ENCODE data around the gene CASQ2. TPM values are rescaled to one million over a fixed set of nuclear protein-coding genes. Genes with fewer than 3 reads are reported as not detected.
A peak's percentile ranks its signal among the peaks of the same experiment; 100 is the strongest.

The CASQ2 gene
- total and polyA plus RNA-seq, 8 donors = 0.32 to 4.8 (median 0.65) TPM

DNA sequence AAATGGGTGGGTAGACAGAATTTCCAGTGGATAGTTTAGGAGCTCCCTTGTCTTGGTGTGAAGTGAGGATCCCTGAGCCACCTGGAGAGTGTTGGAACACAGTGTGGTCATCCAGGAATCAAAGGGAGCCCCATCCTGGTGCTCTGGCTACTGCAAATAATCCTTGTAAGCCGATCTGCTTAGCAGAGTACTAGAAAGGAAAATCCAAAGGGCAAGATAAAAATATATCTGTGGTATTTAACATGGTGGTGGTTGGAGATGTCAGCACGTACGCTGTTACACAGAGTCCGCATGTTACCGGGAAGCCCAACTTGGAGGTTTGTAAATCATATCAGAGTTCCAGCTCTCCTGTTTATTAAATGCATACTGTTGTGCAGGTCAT lies 87.8 kb downstream of the CASQ2 start:
- H3K36me3 ChIP-seq = peaks cover 0 to 20% of the 10 kb centered on the region in 2 donors
- peaks cover 0 to 4% of the 10 kb centered on the region in 2 donors for H3K4me1 ChIP-seq
- no peaks in the 10 kb centered on the region for H3K9me3 ChIP-seq
- no peak overlapping the region for H3K4me3 ChIP-seq
- DNase-seq (no peak), ATAC-seq (no peak)
- intact Hi-C loops (cut with DNase I) = no loop called here
- TF ChIP-seq, protein P1, sequence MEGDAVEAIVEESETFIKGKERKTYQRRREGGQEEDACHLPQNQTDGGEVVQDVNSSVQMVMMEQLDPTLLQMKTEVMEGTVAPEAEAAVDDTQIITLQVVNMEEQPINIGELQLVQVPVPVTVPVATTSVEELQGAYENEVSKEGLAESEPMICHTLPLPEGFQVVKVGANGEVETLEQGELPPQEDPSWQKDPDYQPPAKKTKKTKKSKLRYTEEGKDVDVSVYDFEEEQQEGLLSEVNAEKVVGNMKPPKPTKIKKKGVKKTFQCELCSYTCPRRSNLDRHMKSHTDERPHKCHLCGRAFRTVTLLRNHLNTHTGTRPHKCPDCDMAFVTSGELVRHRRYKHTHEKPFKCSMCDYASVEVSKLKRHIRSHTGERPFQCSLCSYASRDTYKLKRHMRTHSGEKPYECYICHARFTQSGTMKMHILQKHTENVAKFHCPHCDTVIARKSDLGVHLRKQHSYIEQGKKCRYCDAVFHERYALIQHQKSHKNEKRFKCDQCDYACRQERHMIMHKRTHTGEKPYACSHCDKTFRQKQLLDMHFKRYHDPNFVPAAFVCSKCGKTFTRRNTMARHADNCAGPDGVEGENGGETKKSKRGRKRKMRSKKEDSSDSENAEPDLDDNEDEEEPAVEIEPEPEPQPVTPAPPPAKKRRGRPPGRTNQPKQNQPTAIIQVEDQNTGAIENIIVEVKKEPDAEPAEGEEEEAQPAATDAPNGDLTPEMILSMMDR (IDR thresholded peaks at IDR 0.05) = no peak
- no peaks in the 10 kb centered on the region for H3K27me3 ChIP-seq
- H3K27ac ChIP-seq = no peak overlapping the region

DNA sequence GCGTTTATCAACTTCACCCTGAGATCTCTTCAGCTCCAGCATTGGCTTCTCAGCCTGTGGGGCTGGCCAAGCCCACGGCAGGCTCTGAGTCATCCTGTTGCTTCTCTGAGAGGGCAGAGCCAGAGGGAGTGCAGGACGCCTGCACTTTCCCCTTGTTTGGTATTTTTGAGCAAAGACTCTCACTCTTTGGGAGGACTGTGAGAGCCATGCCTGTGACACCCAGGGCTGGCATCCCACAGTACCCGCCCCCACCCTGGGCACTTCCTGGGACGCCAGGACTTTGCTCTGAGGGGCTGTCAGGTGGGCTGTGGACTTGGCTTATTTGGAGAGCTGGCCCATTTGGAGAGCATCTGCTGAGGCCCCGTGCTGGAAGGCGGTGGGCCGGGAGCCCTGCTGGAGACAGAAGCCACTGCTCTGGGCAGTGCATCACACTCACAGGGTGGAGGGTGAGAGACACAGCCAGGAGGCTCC lies 89.3 kb downstream of the CASQ2 start:
- intact Hi-C loops (cut with DNase I) = no loop called here
- TF ChIP-seq, protein P1 (IDR thresholded peaks at IDR 0.05) = no peak
- Histone ChIP-seq H3K27me3 (no peaks in the 10 kb centered on the region), H3K27ac (peak overlapping the region in 1 of 2 donors; percentile 51), H3K4me1 (peaks cover 0 to 4% of the 10 kb centered on the region in 2 donors), H3K36me3 (peaks cover 0 to 5% of the 10 kb centered on the region in 2 donors), H3K4me3 (no peak overlapping the region), H3K9me3 (no peaks in the 10 kb centered on the region)
- peak; percentile 95 for ATAC-seq
- peak in 1 of 4 donors; percentile 59 for DNase-seq

DNA sequence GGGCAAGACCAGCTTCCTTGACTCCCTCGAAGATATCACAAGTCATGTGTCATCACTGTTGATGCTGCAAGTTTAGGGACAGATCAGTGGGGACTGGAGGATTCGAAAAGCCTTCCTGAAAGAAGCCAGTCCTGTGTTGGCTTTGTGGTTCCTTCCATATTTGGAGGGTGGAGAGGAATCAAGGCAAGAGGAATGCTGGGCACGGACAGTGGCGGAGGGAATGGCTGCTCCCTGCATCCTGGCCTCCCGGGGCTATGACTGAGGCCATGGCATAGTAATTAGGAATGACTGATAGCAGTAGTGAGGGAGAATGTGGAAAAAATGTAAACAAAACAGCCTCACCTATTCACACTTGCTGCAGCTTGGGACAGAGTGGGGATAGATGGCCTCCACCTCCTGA lies 90.4 kb downstream of the CASQ2 start:
- H3K27me3 ChIP-seq = no peaks in the 10 kb centered on the region
- H3K4me3 ChIP-seq = no peak overlapping the region
- intact Hi-C loops (cut with DNase I) = no loop called here
- TF ChIP-seq, protein P1 (IDR thresholded peaks at IDR 0.05) = no peak
- H3K36me3 ChIP-seq = no peaks in the 10 kb centered on the region
- H3K4me1 ChIP-seq = peaks cover 0 to 4% of the 10 kb centered on the region in 2 donors
- no peak for DNase-seq
- H3K9me3 ChIP-seq = no peaks in the 10 kb centered on the region
- ATAC-seq = no peak
- H3K27ac ChIP-seq = peak overlapping the region in 1 of 2 donors; percentile 51

DNA sequence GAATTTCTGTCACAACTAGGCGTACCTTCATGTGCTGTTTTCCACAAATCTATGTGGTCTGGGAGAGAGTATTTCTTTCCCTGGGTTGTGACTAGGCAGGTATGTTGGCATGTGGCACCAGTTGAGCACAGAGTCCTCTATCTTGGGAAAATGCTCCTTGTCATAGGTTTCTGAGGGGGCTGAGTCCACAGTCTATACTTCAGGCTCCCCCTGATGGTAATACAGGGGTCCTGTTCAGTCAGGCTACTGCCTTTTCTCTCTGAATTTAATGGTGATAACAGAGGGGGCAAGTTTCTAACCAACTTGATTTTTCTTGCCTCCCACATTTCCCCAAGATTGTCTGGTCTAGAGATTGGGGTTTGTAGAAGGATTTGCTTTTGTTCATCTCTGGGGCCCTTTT lies 90.9 kb downstream of the CASQ2 start:
- Histone ChIP-seq H3K36me3 (no peaks in the 10 kb centered on the region), H3K4me1 (peaks cover 0 to 4% of the 10 kb centered on the region in 2 donors), H3K4me3 (no peak overlapping the region), H3K27me3 (no peaks in the 10 kb centered on the region), H3K27ac (no peak overlapping the region), H3K9me3 (no peaks in the 10 kb centered on the region)
- ATAC-seq (no peak), DNase-seq (no peak)
- intact Hi-C loops (cut with DNase I) = no loop called here
- TF ChIP-seq, protein P1 (IDR thresholded peaks at IDR 0.05) = no peak

DNA sequence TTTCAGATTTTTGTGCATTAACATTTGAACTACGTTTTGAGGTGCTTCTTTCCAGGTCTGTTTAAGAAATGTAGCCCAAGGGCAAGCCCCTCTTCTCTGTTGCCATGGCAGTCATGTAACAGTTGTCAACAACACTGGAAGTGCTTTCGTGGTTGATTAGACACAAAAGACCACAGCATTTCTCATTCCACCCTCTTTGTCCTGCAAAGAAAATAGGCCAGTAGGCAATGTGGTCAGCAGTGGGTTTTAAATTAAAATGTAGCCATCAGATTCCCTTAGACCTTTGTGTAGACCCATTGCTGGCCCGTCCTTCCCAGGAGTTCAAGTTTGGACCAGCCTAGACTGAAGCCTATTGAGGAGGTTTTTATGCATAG lies 91.3 kb downstream of the CASQ2 start:
- no peak overlapping the region for H3K27ac ChIP-seq
- intact Hi-C loops (cut with DNase I) = no loop called here
- H3K4me3 ChIP-seq = no peak overlapping the region
- ATAC-seq (no peak), DNase-seq (peak in 1 of 4 donors; percentile 19)
- peaks cover 0 to 4% of the 10 kb centered on the region in 2 donors for H3K4me1 ChIP-seq
- no peaks in the 10 kb centered on the region for H3K27me3 ChIP-seq
- H3K9me3 ChIP-seq = no peaks in the 10 kb centered on the region
- TF ChIP-seq, protein P1 (IDR thresholded peaks at IDR 0.05) = no peak
- no peaks in the 10 kb centered on the region for H3K36me3 ChIP-seq
